Stimulated activated naive CD4-positive, alpha-beta T cell (primary cell): Measurements from ENCODE around the gene OR6K6.

Source experiments
- DNase-seq, 6 experiments: peaks; one replicate each; lab custom pipeline; 2025; lab: John Stamatoyannopoulos, UW

Gene OR6K6, protein sequence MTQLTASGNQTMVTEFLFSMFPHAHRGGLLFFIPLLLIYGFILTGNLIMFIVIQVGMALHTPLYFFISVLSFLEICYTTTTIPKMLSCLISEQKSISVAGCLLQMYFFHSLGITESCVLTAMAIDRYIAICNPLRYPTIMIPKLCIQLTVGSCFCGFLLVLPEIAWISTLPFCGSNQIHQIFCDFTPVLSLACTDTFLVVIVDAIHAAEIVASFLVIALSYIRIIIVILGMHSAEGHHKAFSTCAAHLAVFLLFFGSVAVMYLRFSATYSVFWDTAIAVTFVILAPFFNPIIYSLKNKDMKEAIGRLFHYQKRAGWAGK

DNA sequence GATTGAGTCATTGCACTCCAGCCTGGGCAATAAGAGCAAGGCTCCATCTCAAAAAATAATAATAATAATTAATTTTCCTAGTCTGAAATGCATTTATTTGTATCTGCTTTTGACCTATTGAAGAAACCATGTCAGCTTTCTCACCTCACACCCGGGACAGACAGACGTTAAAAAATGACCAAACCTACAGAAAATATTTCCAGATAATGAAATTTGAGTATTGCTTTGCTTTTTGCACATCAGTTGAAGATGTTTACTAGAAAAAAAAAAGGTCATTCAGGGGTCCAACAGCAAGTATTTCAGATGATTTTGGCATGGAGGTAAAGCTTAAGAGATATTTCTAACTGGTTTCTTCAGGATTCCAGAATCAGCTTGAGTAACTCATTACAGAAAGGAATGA, at the start of gene OR6K6:
OR6K6 (plus strand) TSS at position 301 of the 400 bp plus-strand sequence. CDS start 168 bp downstream, outside the sequence.
- no peak for DNase-seq

DNA sequence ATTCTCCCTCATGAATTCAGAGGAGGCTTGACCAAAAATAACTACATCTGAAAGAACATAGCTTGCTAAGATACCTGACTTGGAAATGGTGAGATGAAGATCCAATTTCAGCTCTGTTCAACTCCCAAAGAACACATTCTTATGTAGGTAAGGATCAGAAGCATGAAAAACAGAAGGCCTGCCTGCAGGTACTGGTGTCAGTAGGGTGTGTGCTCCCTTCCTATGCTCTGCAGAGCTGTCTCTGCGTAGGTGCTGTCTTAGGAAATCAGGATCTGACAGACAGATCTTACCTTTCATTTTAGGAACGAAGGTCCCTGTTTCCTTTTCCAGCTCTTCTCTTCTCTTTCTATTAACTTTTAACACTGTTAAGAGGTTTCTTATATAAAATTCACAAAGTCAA, 48.4 kb upstream of the OR6K6 start:
- DNase-seq: no peak

- DNase-seq: no peak
Measured at GRCh38 chr1:158711098-158711497, 43.4 kb upstream of the OR6K6 start.

- no peak for DNase-seq
Measured at GRCh38 chr1:158714754-158715153, 39.8 kb upstream of the OR6K6 start.

DNA sequence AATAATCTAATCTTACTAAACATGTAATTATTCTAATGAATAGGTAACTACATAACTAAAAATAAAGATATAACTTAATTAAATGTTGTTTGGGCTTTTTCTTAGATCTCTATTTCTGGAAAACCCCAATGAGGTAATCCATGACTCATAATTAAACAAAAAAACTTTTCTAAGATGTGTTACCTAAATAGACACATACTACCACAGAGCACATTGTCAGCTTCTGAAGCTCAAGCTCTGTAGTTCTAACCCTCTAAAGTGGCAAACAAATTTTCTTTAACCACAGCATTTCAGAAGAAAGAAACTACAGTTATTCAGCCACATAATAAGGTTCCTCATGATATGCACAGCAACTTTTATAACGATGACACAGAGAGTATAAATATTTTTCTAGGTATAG, 38.2 kb upstream of the OR6K6 start:
- no peak for DNase-seq

DNA sequence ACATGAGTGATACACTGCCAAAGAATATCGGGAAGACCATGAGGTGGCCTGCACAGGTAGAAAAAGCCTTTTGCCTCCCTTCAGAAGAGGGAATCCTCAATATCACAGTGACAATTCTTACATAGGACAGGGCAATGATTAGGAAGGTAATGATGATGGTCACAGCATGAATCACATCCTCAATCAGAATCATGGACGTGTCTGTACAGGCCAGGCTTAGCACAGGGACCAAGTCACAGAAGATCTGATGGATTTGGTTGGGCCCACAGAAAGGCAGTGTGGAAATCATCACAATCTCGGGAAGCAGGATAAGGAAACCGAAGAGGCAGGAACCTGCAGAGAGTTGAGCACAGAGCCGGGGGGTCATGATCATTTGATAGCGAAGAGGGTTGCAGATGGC, 37.2 kb upstream of the OR6K6 start:
- no peak for DNase-seq

DNA sequence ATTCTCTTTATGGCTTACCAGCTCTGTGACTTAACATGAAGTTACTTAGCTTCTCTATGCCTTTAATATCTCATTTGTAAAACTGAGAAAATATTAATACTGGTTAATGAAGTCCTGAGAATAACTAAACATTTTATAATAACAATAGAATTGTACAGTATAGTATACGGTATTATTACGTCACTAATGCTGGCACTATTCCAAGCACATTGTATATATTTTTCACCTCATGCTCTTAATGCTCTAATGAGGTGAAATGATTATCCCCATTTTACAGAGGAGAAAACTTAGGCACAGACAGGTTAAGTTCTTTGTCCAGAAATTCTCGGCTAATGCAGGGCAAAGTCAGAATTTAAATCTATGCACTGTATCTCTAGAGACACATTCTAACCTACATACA, 34.9 kb upstream of the OR6K6 start:
- DNase-seq: no peak

DNA sequence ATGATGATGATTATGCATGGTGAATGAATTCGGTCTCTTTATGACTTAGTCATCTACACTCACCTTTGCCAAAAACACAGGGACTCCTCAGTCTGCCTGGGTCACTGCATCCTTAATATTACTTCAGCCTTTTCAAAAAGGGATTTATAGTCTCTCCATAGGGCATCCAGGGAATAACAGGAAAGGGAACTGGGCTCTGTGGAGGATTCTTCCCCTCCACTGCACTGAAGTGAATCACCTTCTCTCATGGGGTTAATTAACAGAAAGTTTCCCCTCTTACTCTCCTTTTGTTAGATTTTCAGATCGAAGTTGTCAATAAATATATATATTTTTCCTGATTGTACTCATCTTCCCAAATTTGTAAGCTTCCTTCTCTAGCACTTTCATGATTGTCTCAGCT, 33.9 kb upstream of the OR6K6 start, which contains the start of gene OR6K3:
OR6K3 (minus strand) TSS at position 101 of the 400 bp plus-strand sequence. CDS start 2,605 bp downstream, outside the sequence.
- DNase-seq: no peak

GRCh38 chr1:158724442-158724841, 30.1 kb upstream of the OR6K6 start:
- no peak for DNase-seq

- DNase-seq: no peak
Measured at GRCh38 chr1:158728510-158729225, 25.9 kb upstream of the OR6K6 start.

GRCh38 chr1:158730453-158730852, 24.1 kb upstream of the OR6K6 start:
- DNase-seq: no peak

- DNase-seq: no peak
Measured at GRCh38 chr1:158731707-158732106, 22.8 kb upstream of the OR6K6 start.

- DNase-seq: no peak
Measured at GRCh38 chr1:158732524-158732923, 22.0 kb upstream of the OR6K6 start.

GRCh38 chr1:158735848-158736247, 18.7 kb upstream of the OR6K6 start:
- no peak for DNase-seq

- DNase-seq: no peak
Measured at GRCh38 chr1:158752155-158752712, 2.3 kb upstream of the OR6K6 start.

GRCh38 chr1:158771950-158772866, 17.7 kb downstream of the OR6K6 start, which contains the start of gene OR6N1:
TSS of gene OR6N1 (minus strand) at chr1:158772195. CDS start at chr1:158766682, 5,513 bp downstream.
- no peak for DNase-seq

DNA sequence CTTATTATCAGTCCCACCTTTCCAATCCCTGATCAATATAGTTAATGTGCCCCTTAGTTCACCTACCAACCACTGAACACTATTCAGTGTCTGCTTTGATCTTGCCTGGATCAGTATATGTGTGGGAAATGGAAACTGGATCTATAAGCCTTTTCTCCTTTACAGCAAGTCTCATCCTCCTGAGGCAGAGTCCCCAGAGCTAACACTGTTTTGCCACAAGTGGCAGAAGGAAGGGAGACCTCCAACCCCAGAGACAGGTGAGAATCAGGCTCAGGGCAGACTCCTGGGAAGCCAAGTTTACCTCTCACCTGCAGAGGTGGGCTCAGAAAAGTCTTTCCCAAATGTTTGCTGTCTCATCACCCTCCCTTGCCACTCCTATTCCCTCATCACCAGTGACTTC, 26.6 kb downstream of the OR6K6 start, which contains the start of gene OR6N2:
OR6N2 (minus strand) TSS at position 101 of the 400 bp plus-strand sequence. CDS start 3,569 bp downstream, outside the sequence.
- no peak for DNase-seq

- DNase-seq: no peak
Measured at GRCh38 chr1:158793604-158794003, 39.1 kb downstream of the OR6K6 start.

GRCh38 chr1:158794247-158794646, 39.7 kb downstream of the OR6K6 start:
- DNase-seq: no peak

- no peak for DNase-seq
Measured at GRCh38 chr1:158798531-158798930, 44.0 kb downstream of the OR6K6 start.

DNA sequence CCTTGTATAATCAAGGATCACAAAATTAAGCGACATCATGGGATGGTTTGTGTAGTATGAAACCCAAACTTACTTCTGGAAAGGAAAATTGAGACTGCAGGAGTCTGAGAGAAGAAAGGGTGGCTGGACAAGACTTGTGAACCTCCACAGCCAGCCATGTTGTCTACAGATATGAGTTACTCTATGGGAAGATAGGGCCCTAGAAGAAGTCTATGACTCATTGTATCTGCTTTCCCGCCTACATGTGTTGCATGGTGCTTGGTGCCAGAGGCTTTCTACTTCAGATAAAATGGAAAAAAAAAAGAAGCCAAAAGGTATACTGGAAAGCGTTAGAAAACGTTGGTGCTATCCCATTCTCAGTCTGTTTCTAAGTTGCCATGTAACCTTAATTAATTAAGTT, 45.2 kb downstream of the OR6K6 start:
- DNase-seq: no peak

GRCh38 chr1:158800526-158800925, 46.0 kb downstream of the OR6K6 start:
- no peak for DNase-seq
